ENCODE results near the gene GJA5.

Gene GJA5

GRCh38 chr1:147760481-147761260, at the start of gene GJA5:
Gene GJA5, minus strand, starts transcription at chr1:147760602. Its CDS starts 1,364 bp downstream, at chr1:147759238.
- no peak for DNase-seq

DNA sequence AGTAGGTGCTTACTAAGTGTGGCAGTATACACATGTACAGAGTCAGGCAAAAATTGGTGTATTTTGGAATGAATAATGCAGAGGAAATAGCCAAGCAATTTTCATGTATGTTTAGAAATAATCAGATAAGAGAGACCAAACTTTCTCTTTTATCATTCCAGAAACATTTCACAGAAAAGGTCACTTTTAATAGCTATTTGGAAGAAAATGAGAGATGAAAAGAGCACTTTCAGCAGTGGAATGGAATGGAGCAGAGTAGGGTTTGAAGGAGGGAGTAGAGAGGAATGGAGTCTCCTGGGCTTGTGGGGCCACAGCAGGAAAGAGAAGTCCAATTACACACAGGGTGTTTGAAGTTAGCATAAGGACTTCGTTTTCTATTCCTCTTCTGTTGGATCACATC, 48.8 kb upstream of the GJA5 start:
- no peak for DNase-seq

DNA sequence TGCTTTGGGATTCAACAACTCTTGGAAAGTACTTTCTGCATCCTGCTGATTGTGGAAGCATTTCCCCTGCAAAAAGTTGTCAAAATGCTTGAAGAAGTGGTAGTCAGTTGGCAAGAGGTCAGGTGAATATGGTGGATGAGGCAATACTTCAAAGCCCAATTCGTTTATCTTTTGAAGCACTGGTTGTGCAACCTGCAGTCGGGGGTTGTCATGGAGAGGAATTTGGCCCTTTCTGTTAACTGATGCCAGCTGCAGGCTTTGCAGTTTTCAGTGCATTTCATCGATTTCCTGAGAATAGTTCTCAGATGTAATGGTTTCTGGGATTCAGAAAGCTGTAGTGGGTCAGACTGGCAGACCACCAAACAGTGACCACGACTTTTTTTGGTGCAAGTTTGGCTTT, 47.6 kb upstream of the GJA5 start:
- no peak for DNase-seq

- no peak for DNase-seq
These were observed 47.0 kb upstream of the GJA5 start for GRCh38 chr1:147807405-147807804.

DNA sequence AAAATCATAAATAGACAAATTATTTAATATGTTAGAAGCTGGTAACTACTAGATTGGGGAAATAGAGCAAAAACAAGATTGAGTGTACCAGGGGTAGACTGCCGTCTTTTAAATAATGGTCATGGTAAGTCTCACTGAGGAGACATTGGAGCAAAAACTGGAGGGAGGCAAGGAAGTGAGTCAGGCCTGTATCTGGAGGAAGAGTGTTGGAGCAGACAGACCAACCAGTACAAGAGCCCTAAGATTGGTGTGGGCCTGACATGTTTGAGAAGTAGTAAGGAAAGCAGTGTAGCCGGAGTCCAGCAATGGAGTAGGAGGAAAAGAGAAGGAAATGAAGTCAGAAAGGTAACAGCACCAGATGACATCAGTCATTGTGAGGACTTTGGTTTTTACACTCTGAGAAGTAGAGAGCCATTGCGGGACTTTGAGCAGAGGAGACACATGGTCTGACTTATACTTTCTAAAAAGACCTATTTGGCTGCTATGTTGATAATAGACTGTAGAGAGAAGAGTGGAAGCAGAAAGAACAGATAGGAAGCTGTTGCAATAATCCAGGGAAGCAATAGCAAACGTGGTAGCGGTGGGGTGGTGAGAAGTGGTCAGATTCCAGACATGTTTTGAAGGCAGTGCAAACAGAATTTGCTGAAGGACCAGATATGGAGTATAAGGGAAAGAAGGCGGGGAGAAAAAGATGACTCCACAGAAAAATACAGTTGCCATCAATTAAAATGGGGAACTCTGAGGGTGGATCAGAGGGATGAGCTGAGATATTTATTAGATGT, 44.7 kb upstream of the GJA5 start:
- DNase-seq, result no peak

DNA sequence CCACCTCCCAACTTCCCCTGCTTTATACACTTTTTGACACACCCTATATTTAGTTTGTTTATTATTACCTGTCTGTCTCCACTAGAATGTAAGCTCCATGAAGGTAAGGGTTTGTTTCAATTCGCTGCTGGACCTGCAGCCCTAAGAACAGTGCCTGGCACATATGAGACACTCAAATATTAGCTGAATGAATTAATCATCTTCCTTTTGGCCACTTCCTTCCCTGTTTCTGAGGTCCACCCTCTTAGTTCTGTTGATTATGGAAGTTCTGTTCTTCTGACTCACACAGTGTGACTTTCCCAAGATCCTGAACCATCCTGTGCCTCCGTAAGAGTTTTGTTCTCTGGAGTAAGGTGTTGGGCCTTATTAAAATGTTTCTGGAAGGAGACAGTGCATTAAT, 40.4 kb upstream of the GJA5 start:
- no peak for DNase-seq

DNA sequence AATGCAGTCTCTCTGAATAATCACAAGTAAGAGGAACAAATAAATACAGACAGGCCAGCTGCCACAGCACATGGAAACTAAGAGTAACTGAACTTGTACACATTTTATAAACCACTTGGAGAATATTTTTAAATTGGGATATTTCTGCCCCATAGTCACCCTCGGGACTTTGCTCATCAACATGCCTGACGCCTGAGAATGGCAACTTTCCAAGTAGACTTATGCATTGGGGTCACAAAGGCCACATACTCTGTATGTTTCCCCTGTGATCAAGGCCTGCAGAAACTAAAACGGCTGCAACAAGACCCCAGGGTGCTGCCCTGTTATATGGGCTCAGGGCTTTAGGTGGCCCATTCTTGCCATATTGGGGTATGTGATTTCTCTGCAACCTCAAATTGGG, 38.3 kb upstream of the GJA5 start:
- no peak for DNase-seq

GRCh38 chr1:147794570-147794969, 34.2 kb upstream of the GJA5 start:
- no peak for DNase-seq

- DNase-seq, result no peak
These were observed 31.5 kb upstream of the GJA5 start for GRCh38 chr1:147791876-147792275.

DNA sequence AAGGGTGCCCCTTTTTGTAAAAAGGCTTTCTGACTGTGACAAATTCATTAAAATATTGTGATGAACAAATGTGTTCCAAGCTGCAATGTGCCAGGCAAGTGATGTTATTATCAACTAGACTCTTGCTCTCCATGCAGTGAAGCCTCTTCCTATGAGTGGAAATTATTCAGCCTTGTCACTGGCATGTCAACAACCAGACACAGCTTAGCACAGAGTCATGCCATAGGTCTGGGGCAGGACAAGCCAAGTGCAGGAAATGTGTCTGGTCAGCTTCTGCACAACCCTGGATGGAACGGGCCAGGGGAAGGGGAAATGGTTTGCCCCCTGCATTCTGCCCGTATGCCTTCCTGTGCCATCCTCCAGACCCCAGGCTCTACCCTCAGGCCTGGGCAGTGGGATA, 27.4 kb upstream of the GJA5 start:
- DNase-seq, result no peak

GRCh38 chr1:147786536-147786935, 26.1 kb upstream of the GJA5 start:
- no peak for DNase-seq

DNA sequence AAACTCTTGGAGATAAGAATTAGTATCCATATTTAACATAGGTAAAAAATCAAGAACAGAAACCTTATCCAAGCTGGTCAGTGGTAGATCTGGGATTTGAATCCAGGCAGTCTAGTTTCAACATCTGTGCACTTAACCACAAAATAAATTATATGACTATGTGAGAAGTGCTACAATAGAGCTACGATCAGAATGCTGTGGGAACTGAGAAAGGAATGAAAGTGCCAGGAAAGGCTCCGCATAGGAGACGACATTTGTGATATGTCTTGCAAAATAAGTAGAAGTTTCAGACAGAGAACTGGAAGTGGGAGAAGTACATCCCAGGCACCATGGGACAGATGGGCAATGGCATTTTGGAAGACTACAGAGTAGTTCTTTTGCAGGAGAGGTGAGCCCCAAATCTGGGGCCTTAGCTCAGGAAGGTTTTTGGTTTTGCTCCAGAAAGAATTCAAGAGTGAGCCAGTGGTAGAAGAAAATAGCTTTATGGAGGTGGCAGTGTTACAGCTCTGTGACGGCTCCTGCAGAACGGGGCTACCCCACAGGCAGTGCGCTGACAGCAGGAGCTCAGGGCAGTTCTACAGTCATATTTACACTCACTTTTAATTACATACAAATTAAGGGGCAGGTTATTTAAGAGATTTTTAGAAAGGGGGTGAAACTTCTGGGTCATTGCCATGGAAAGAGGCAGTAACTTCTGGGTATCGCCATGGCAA, 25.5 kb upstream of the GJA5 start:
- DNase-seq, result no peak

- no peak for DNase-seq
These were observed 24.5 kb upstream of the GJA5 start for GRCh38 chr1:147784941-147785340.

DNA sequence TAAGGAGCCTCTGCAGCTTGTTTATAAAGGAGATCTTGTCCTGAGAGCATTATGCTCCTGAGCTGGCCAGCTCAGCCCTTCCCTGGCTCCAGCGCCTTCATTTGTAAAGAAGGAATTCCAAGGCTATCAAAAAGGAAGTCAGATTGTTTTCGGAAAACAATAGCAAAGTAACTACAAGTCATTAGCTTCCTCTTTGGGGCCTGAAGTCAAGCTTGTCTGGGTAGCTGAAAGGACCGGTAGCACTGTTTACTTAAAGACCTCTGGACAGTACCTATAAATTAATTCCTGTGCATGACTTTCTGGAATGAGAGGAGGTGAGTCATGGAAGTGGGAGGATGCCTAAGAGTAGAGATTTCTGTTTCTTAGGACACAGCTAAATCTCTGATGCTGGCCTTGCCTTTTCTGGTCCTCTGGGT, 20.7 kb upstream of the GJA5 start:
- no peak for DNase-seq

GRCh38 chr1:147777694-147778093, 17.3 kb upstream of the GJA5 start:
- no peak for DNase-seq

- no peak for DNase-seq
These were observed 12.9 kb upstream of the GJA5 start for GRCh38 chr1:147773215-147773715.

DNA sequence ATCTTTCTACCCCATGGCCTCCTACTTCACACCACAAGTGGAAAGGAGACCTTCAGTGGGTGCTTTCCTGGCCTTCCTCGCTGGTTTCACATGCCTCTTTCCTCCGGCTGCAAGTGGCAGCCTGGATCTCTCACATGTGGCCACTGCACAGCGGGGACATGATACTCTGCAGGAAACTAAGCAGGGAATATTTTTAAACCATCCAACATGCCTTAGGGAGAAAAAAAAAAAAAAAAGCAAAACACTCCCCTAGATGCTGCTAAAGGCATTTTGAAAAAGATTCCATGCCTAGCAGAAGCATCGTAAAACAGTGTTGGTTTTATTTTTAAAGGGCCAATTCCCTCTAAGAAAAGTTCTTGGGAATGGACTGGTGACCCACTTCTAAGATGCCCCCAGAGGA, 12.2 kb upstream of the GJA5 start:
- DNase-seq, result no peak

- DNase-seq, result no peak
These were observed 11.1 kb upstream of the GJA5 start for GRCh38 chr1:147771226-147772125.

DNA sequence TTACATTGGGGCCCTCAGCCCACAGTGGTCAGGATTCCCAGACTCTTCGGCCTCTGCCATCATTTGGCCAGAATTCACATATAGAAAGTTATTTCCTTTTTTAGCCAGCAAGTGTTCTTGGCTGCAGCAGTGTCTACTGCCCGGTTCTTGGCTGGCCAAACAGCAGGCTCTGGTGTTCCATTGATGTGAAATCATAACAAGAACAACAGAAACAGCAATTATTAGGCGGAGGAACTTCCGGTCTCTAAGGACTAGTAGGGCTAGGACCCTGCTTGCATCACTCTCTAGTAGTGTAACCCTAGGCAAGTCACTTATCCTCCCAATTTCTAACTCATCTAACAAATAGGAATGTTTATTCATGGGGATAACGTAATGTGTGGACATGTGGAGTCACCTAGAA, 8.7 kb upstream of the GJA5 start:
- DNase-seq, result no peak

DNA sequence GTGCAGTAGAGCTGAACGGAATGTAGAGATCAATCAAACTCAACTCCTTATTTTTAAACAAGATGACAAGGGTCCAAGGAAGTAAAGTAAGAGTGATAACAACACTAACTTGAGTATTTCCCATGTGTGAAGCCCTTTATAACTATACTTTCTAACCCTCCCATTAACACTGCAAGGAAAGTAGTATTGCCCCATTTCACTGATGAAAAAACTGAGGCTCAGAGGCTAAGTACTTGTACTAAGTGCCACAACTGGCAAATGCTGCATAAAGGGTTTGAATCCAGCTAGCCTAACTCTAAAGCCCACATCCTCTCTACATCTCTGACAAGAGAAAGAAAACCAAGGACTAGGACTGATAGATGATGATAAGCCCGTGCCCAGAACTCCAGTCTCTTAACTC, 8.2 kb upstream of the GJA5 start:
- DNase-seq, result no peak

DNA sequence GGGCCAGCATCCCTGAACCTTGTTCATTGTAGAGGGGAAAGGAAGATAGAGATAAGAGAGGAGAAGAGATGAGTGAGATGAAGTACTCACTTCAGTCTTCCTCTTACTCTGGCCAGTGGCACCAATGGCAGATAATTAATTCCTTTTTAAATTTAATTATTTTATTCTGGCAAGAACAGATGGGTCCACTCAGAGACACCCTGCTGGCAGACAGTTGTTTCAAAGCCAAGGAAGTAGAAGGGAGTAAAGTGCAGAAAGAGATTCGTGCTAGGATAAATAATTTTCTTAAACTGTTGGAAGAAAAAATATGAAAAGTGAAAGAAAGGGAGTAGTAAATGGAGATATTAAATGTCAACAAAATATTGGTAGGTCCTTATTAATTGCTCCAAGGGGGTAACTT, 7.7 kb upstream of the GJA5 start:
- DNase-seq, result no peak

GRCh38 chr1:147762233-147763024, 2.0 kb upstream of the GJA5 start:
- DNase-seq, result no peak
